WTC11 (cell line): ENCODE results near the gene HMCES. TPM values are rescaled to one million over a fixed set of nuclear protein-coding genes. Genes with fewer than 3 reads are reported as not detected.
A peak's percentile ranks its signal among the peaks of the same experiment; 100 is the strongest.

Experiments
- ATAC-seq: fragments of 200-7000 bp; cut with Tn5 transposase; 2 replicates; pipeline ENCODE4 v1.10.0; 2021; ENCODE audit warnings: mild to moderate bottlenecking, moderate library complexity
- CTCF ChIA-PET: fragments of 300-600 bp; sonication (Branson Sonifier 250); formaldehyde crosslinking; loops from one replicate; lab custom pipeline; 2021; ENCODE audit warnings: antibody characterized with exemption; lab: Charles Lee
- POLR2A ChIA-PET: fragments of 350-600 bp; sonication (Branson Sonifier 250); formaldehyde crosslinking; loops from one replicate; lab custom pipeline; 2021; ENCODE audit warnings: antibody characterized with exemption; lab: Charles Lee
- DNase-seq: peaks from one replicate; pipeline ENCODE4 v3.0.0; 2021; ENCODE audit warnings: low spot score
- H3K27ac Mint-ChIP-seq: 2 replicates; pipeline ENCODE4 v1.8.0; 2021; ENCODE audit warnings: mixed read lengths
- H3K27me3 Mint-ChIP-seq: 2 replicates; pipeline ENCODE4 v1.8.0; 2021; ENCODE audit warnings: low read depth, mild to moderate bottlenecking, moderate library complexity, mixed read lengths
- H3K36me3 Mint-ChIP-seq: 2 replicates; pipeline ENCODE4 v1.8.0; 2021; ENCODE audit warnings: mixed read lengths
- H3K4me1 Mint-ChIP-seq: 2 replicates; pipeline ENCODE4 v1.8.0; 2022; ENCODE audit warnings: mixed read lengths
- H3K4me3 Mint-ChIP-seq: 2 replicates; pipeline ENCODE4 v1.8.0; 2021; ENCODE audit warnings: mild to moderate bottlenecking, moderate library complexity, mixed read lengths
- H3K9me3 Mint-ChIP-seq: 2 replicates; pipeline ENCODE4 v1.8.0; 2021; ENCODE audit warnings: mixed read lengths
- ARID4B ChIP-seq: sonication (generic); formaldehyde crosslinking; IDR thresholded peaks from 2 replicates; pipeline ENCODE4 v1.8.0; 2023; ENCODE audit warnings: missing genetic modification reagents, mild to moderate bottlenecking, borderline replicate concordance
- ATF1 ChIP-seq: sonication (generic); formaldehyde crosslinking; IDR thresholded peaks from 2 replicates; pipeline ENCODE4 v1.8.1; 2023; ENCODE audit warnings: mild to moderate bottlenecking, moderate library complexity, missing genetic modification reagents
- EMX1 ChIP-seq: fragments of 250-450 bp; sonication (Bioruptor Pico); IDR thresholded peaks from 2 replicates; pipeline ENCODE4 v1.8.0; 2021; ENCODE audit warnings: mild to moderate bottlenecking
- ESRRA ChIP-seq: sonication (generic); formaldehyde crosslinking; IDR thresholded peaks from 2 replicates; pipeline ENCODE4 v1.8.1; 2022; ENCODE audit warnings: mild to moderate bottlenecking, missing genetic modification reagents, borderline replicate concordance
- FOXK1 ChIP-seq: sonication (generic); formaldehyde crosslinking; IDR thresholded peaks from 2 replicates; pipeline ENCODE4 v1.8.0; 2022; ENCODE audit warnings: mild to moderate bottlenecking, moderate library complexity, missing genetic modification reagents
- PRRX2 ChIP-seq: fragments of 250-450 bp; sonication (Bioruptor Pico); IDR thresholded peaks from 2 replicates; pipeline ENCODE4 v1.8.0; 2021; ENCODE audit warnings: mild to moderate bottlenecking
- SMAD3 ChIP-seq: sonication (generic); formaldehyde crosslinking; IDR thresholded peaks from 2 replicates; pipeline ENCODE4 v1.8.0; 2022; ENCODE audit warnings: missing genetic modification reagents, mild to moderate bottlenecking, borderline replicate concordance
- SMAD4 ChIP-seq: sonication (generic); formaldehyde crosslinking; IDR thresholded peaks from 2 replicates; pipeline ENCODE4 v1.8.0; 2022; ENCODE audit warnings: mild to moderate bottlenecking, missing genetic modification reagents
- TCF7 ChIP-seq: sonication (generic); formaldehyde crosslinking; IDR thresholded peaks from 2 replicates; pipeline ENCODE4 v1.8.0; 2022; ENCODE audit warnings: mild to moderate bottlenecking, low read depth, missing genetic modification reagents, moderate library complexity
- TP53 ChIP-seq: sonication (generic); formaldehyde crosslinking; IDR thresholded peaks from 2 replicates; pipeline ENCODE4 v1.8.1; 2023; ENCODE audit warnings: mild to moderate bottlenecking, missing genetic modification reagents
- USF2 ChIP-seq: sonication (generic); formaldehyde crosslinking; IDR thresholded peaks from 2 replicates; pipeline ENCODE4 v1.8.1; 2023; ENCODE audit warnings: mild to moderate bottlenecking, missing genetic modification reagents, moderate library complexity
- ZBTB21 ChIP-seq: sonication (generic); formaldehyde crosslinking; IDR thresholded peaks from 2 replicates; pipeline ENCODE4 v1.8.1; 2023; ENCODE audit warnings: mild to moderate bottlenecking, missing genetic modification reagents, borderline replicate concordance
- ZNF532 ChIP-seq: fragments of 250-450 bp; sonication (Bioruptor Pico); IDR thresholded peaks from 2 replicates; pipeline ENCODE4 v1.9.0; 2021; ENCODE audit warnings: mild to moderate bottlenecking, borderline replicate concordance
- total RNA-seq: library from RNA; stranded (reverse); gene quantifications from 3 replicates; pipeline ENCODE4 v1.2.3, GENCODE V29; 2021
- TF ChIP-seq, protein P1 (sequence below): fragments of 250-450 bp; sonication (Bioruptor Pico); IDR thresholded peaks from 2 replicates; pipeline ENCODE4 v1.9.0; 2021; ENCODE audit warnings: mild to moderate bottlenecking
- TF ChIP-seq, protein P2 (sequence below): sonication (generic); formaldehyde crosslinking; IDR thresholded peaks from 2 replicates; pipeline ENCODE4 v1.8.0; 2022; ENCODE audit warnings: missing genetic modification reagents
- TF ChIP-seq, protein P3 (sequence below): sonication (generic); formaldehyde crosslinking; IDR thresholded peaks from 2 replicates; pipeline ENCODE4 v1.8.1; 2023; ENCODE audit warnings: mild to moderate bottlenecking, missing genetic modification reagents

HMCES gene
- total RNA-seq, 1 experiment from 2014 or later: 47.7 TPM

- Mint-ChIP-seq H3K4me3 (peak overlapping the region; percentile 5; the same call in 1 of the 2 replicates), H3K27ac (peak overlapping the region; percentile 97), H3K27me3 (no peaks in the 10 kb centered on the region), H3K36me3 (peaks cover 30% of the 10 kb centered on the region), H3K4me1 (peaks cover 24% of the 10 kb centered on the region), H3K9me3 (no peaks in the 10 kb centered on the region)
- DNase-seq (no peak), ATAC-seq (no peak)
- POLR2A ChIA-PET: interaction anchor here (1.1 to 2.2 kb wide), 2 partner anchors 10 to 12 kb away, joined by 3 to 21 read pairs; a partner anchor contains a TSS
- CTCF ChIA-PET: interaction anchor here (2.3 kb wide), 1 partner anchor 12 kb away, joined by 14 read pairs; a partner anchor contains a TSS
- no peak for TF ChIP-seq TCF7 (CRISPR knock-in tag)
Observed at GRCh38 chr3:129304146-129304961, 25.7 kb downstream of the HMCES start.

DNA sequence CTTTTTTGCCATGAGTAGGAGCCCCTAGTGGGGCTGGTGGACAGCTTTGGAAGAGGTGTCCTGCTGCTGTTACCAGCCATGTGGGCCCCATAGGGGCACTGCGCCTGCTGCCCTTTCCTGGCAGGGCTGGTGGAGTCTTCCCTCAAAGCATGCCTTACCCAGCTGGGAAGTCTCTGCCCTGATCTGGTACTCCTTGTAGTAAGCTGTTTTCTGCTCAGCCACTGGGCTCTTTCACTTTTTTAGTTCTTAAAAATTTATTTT is 26.2 kb downstream of the HMCES start:
- DNase-seq (no peak), ATAC-seq (no peak)
- peaks cover 27% of the 10 kb centered on the region for H3K36me3 Mint-ChIP-seq
- H3K4me1 Mint-ChIP-seq: peaks cover 24% of the 10 kb centered on the region
- CTCF ChIA-PET: interaction anchor here (0.8 to 2.3 kb wide), 4 partner anchors 10 to 78 kb away, joined by 4 to 14 read pairs (median 4); a partner anchor contains a TSS
- H3K27me3 Mint-ChIP-seq: no peaks in the 10 kb centered on the region
- POLR2A ChIA-PET: interaction anchor here (0.7 to 2.2 kb wide), 4 partner anchors 9 to 26 kb away, joined by 3 to 21 read pairs (median 6); partner anchors contain the start of gene HMCES
- no peaks in the 10 kb centered on the region for H3K9me3 Mint-ChIP-seq
- H3K27ac Mint-ChIP-seq: peak overlapping the region; percentile 97
- no peak overlapping the region for H3K4me3 Mint-ChIP-seq
- TF ChIP-seq EMX1 (CRISPR knock-in tag): no peak
- TF ChIP-seq, protein P1, sequence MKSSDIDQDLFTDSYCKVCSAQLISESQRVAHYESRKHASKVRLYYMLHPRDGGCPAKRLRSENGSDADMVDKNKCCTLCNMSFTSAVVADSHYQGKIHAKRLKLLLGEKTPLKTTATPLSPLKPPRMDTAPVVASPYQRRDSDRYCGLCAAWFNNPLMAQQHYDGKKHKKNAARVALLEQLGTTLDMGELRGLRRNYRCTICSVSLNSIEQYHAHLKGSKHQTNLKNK (CRISPR knock-in tag): no peak
- no peak for TF ChIP-seq PRRX2 (CRISPR knock-in tag)
- TF ChIP-seq ARID4B: no peak
- TF ChIP-seq, protein P2, sequence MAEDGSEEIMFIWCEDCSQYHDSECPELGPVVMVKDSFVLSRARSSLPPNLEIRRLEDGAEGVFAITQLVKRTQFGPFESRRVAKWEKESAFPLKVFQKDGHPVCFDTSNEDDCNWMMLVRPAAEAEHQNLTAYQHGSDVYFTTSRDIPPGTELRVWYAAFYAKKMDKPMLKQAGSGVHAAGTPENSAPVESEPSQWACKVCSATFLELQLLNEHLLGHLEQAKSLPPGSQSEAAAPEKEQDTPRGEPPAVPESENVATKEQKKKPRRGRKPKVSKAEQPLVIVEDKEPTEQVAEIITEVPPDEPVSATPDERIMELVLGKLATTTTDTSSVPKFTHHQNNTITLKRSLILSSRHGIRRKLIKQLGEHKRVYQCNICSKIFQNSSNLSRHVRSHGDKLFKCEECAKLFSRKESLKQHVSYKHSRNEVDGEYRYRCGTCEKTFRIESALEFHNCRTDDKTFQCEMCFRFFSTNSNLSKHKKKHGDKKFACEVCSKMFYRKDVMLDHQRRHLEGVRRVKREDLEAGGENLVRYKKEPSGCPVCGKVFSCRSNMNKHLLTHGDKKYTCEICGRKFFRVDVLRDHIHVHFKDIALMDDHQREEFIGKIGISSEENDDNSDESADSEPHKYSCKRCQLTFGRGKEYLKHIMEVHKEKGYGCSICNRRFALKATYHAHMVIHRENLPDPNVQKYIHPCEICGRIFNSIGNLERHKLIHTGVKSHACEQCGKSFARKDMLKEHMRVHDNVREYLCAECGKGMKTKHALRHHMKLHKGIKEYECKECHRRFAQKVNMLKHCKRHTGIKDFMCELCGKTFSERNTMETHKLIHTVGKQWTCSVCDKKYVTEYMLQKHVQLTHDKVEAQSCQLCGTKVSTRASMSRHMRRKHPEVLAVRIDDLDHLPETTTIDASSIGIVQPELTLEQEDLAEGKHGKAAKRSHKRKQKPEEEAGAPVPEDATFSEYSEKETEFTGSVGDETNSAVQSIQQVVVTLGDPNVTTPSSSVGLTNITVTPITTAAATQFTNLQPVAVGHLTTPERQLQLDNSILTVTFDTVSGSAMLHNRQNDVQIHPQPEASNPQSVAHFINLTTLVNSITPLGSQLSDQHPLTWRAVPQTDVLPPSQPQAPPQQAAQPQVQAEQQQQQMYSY (CRISPR knock-in tag): no peak
- TF ChIP-seq TP53 (CRISPR knock-in tag): no peak
- TF ChIP-seq USF2 (CRISPR knock-in tag): no peak
- TF ChIP-seq, protein P3, sequence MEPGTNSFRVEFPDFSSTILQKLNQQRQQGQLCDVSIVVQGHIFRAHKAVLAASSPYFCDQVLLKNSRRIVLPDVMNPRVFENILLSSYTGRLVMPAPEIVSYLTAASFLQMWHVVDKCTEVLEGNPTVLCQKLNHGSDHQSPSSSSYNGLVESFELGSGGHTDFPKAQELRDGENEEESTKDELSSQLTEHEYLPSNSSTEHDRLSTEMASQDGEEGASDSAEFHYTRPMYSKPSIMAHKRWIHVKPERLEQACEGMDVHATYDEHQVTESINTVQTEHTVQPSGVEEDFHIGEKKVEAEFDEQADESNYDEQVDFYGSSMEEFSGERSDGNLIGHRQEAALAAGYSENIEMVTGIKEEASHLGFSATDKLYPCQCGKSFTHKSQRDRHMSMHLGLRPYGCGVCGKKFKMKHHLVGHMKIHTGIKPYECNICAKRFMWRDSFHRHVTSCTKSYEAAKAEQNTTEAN: no peak
- TF ChIP-seq SMAD3 (CRISPR knock-in tag): no peak
- no peak for TF ChIP-seq ZBTB21 (CRISPR knock-in tag)
- TF ChIP-seq FOXK1 (CRISPR knock-in tag): no peak
- no peak for TF ChIP-seq ATF1 (CRISPR knock-in tag)
- TF ChIP-seq SMAD4 (CRISPR knock-in tag): no peak
- no peak for TF ChIP-seq ESRRA (CRISPR knock-in tag)
- no peak for TF ChIP-seq ZNF532 (CRISPR knock-in tag)
